GM12891 (cell line): ENCODE data around the gene EVA1A.

ENCODE experiments used
- POLR2A ChIP-seq: IDR thresholded peaks from 2 replicates; pipeline ENCODE4 v1.6.1; 2011; ENCODE audit warnings: low read depth, low read length, control low read depth
- POLR2AphosphoS5 ChIP-seq: IDR thresholded peaks from 2 replicates; pipeline ENCODE4 v1.6.1; 2011; ENCODE audit warnings: low read depth, low read length, control low read depth
- SPI1 ChIP-seq: IDR thresholded peaks from 2 replicates; pipeline ENCODE4 v1.6.1; 2011; ENCODE audit warnings: low read depth, low read length, control low read depth
- TAF1 ChIP-seq: IDR thresholded peaks from 2 replicates; pipeline ENCODE4 v1.6.1; 2011; ENCODE audit warnings: low read depth, low read length, control low read depth

DNA sequence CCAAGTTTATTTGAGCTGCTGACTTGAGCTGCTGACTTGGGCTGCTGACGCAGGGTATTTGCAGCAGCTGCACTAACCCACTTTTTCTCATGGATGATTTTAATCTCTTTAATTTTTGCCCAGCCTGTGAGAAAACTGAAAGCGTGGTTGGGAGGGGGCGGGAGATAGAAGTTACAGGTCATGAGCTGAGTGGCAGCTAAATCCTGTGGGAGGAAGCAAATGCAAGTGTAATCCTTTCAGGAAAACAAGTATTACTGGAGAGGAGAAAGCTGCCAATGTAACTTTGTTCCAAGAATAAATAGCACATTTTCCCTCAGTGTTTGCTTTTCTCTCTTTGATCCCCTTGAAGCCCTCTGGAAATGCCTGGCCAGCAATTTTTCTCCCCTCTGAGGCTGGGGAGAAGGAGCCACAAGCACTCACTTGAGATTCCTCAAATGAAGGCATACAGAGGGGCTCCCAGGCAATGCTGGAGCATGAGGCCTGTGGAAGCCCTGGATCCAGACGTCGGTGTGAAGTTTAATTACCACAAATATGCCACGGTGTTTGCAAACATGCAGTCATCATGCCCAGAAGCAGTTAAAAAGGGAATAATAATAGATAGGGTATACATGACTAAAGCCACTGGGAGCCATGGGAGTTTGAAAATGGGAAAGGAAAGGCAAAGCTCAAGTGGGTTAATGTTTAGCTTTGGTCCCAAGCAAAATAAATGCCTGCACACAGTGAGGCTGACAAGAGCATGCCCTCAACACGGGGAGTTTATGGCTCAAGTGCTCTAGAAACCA is 10.4 kb upstream of the EVA1A start:
- TF ChIP-seq POLR2A (no peak), POLR2AphosphoS5 (no peak), SPI1 (no peak), TAF1 (no peak)
